GM13976 (cell line): ENCODE results near the gene ULBP3.

Experiments
- DNase-seq: peaks from one replicate; pipeline ENCODE4 v3.0.0; 2012; ENCODE audit warnings: low spot score
- in situ Hi-C: fragments of 300-500 bp; cut with MboI; formaldehyde crosslinking; loops from one replicate; pipeline ENCODE4 v1.12.0; 2022; ENCODE audit warnings: low sequenced_read_pairs, mixed read lengths, inconsistent platforms; ENCODE audit not compliant: unreplicated experiment
- TF ChIP-seq, protein P1 (sequence below): IDR thresholded peaks from 2 replicates; pipeline ENCODE4 v1.5.1; 2012; ENCODE audit warnings: borderline replicate concordance, mild to moderate bottlenecking; ENCODE audit not compliant: insufficient read depth; ENCODE audit errors: extremely low read depth, missing control alignments, control extremely low read depth

Gene ULBP3

DNA sequence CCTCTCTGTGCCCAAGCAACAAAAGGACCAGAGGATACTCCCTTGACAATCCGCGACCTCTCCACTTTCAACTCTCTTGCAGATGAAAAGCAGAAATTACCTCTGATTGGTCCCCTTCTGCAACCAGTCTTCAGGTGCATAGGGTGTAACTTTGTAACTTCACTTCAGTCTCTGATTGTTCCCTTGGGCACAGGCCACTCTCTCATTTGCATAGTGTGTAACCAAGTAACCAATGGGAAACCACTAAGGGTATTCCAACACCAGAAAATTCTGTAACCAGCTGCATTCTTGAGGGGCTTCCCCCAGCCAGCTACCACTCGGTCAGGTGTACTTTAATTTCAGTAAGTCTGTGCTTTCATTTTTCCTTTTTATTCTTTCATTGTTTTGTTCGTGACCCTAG, 39.2 kb downstream of the ULBP3 start:
- DNase-seq: no peak
- in situ Hi-C loops: no loop called here
- TF ChIP-seq, protein P1, sequence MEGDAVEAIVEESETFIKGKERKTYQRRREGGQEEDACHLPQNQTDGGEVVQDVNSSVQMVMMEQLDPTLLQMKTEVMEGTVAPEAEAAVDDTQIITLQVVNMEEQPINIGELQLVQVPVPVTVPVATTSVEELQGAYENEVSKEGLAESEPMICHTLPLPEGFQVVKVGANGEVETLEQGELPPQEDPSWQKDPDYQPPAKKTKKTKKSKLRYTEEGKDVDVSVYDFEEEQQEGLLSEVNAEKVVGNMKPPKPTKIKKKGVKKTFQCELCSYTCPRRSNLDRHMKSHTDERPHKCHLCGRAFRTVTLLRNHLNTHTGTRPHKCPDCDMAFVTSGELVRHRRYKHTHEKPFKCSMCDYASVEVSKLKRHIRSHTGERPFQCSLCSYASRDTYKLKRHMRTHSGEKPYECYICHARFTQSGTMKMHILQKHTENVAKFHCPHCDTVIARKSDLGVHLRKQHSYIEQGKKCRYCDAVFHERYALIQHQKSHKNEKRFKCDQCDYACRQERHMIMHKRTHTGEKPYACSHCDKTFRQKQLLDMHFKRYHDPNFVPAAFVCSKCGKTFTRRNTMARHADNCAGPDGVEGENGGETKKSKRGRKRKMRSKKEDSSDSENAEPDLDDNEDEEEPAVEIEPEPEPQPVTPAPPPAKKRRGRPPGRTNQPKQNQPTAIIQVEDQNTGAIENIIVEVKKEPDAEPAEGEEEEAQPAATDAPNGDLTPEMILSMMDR: no peak

DNA sequence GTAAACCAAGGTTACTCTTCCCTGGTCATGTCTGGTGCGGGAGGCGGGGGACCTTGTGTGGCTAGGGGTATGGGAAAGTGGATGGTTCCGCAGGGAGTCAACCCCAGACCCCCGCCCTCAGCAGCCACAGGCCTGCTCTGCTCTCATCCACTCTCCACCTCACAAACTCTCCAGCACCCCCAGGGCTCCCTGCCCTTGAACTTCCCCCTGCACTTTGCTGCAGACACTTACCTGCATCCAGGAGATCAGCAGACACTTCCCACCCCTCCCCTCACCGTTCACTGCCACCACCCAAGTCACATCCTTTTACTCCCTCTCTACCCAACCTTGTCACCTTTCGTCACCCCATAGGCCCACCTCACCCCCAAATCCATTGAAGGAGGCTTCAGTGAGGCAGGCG, 39.6 kb downstream of the ULBP3 start:
- TF ChIP-seq, protein P1: no peak
- no peak for DNase-seq
- in situ Hi-C loops: no loop called here

DNA sequence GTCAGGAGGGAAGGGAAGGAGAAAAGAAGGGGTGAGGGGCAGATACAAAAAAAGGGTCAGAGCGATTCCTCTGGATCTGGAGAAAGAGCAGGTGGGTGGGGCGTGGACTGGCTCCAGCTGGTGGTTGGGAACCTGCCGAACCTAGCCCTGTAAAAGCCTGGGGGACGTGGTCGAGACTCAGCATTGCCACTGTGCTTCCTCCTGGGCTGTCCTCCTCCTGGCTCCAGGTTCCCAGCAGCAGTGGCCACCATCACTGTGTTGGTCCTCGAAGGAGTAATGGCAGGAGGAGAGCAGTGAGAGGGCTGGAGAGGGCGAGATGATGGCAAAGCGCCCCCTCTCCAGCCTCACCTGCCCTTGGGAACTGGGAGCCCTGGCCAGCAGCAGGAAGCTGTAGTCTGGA, 40.1 kb downstream of the ULBP3 start:
- TF ChIP-seq, protein P1: no peak
- no peak for DNase-seq
- in situ Hi-C loops: no loop called here

DNA sequence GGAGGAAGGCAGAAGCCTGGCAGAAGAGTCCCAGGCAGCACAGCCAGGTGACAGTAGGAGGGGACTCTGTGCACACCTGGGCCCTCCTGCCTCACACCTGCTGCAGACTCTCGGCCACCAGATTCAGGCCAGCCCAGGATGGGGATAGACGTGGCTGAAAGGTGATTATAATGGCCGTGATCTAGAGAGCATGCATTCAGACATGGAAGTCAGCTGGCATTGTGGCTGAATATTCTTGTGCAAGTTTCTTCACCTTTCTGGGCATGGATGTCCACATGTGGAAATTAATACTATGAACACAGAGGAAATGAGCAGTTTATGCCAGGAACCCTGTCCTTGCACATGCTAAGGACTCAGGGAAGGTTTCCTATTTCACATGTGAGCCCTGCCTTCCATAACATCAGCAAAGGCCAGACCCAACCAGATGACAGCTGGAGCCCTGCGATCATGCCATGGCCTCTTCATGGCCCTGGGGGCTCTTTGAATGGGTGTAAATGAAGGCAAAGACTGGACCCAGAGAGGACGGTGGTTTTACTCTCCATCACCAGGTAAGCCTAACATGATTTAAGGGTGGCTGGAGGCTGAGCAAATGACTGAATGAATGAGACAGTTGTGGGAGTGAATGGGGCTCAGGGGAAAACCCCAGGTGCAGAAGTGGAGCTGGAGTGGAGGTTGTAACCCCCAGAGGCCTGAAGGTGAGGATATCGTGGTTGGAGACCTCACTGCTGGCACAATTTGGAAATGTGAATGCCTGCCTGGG, 40.9 kb downstream of the ULBP3 start:
- no peak for DNase-seq
- in situ Hi-C loops: no loop called here
- TF ChIP-seq, protein P1: no peak

DNA sequence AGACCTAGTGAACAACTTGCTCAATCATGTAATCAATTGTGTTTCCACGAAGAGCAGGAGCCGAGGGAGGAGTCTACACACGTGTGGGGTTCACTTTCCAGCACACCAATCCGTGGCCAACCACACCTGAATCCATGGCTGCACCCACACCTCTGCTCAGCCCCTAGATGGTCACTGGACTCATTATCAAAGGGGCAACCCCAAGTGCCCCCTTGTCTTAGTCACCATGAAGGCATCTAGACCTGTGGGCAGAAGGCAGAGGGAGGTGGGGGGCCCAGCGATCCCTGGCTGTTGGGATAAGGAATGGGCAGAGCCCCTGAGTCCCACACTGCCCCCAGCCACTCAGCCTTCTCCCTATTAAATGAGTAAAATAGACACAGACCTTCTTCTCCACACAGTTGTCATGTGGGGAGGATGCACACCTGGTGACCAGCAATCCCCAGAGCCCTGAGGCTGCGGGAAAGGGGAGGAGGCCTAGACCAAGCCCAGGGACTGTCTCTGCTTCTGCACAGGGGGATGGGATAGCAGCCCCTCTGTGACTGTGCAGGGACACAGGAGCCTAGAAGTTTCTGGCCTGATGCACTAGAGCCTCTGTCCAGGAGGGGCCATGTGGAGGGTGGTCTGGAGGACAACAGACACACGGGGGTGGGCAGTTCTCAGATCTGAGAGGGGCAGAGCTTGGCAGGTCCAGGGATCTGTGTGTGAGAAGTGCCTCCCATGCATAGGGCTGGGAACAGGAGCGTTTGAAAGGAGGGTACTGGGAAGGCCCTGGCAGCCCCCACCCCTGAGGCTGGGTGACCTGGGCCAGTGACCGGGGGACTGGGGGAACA, 41.7 kb downstream of the ULBP3 start:
- in situ Hi-C loops: no loop called here
- DNase-seq: no peak
- TF ChIP-seq, protein P1: no peak

DNA sequence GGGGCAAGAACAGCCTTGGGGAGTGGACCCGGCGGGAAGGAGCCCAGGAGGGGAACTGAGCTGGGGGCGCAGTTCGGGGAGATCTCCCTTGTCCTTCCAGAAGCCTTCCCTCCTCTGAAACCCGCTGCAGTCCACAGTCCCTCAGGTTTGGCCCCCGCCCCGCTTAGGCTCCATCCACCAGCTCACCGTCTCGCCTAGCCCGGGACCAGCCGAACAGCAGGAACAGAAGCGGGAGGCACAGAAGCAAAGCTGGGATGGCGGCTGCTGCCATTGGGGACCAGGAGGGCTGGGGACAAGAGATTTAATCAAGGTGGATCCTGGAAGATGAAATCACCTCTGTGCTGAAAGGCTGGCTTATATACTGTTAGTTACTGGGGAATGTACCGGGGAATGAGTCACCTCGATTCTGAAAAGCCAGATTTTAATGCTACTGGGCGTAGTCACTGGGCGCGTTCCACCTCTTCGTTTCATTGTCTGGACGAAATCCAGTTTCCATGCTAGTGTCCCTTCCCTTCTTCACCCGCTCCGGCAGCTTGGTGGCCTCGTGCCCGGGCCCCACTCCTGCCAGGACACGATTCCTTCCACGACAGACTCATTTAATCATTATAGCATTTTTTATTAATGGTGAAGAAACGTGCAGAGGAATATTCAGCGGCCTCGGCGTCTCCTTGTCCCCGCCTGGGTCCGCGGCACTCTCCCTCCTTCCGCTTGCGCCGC, 43.6 kb downstream of the ULBP3 start, which contains the start of gene RAET1L:
Gene RAET1L, minus strand, starts transcription at position 332 of the 717 bp plus-strand sequence. Its CDS starts 61 bp downstream, at position 271.
- DNase-seq: no peak
- TF ChIP-seq, protein P1: no peak
- in situ Hi-C loops: no loop called here
